Uterus (tissue), 4 donors: ENCODE data around the gene CEP83. TPM values are rescaled to one million over a fixed set of nuclear protein-coding genes. Genes with fewer than 3 reads are reported as not detected.

Source experiments
- DNase-seq, 2 donors: peaks; one replicate each; pipeline ENCODE4 v3.0.0-alpha.2; 2019 to 2020
- H3K27ac ChIP-seq, 2 donors: fragments of 200-600 bp; sonication (generic); 1 replicate in 1 of 2; 2 replicates in 1 of 2; pipeline ENCODE4 v1.5.1; 2016 to 2018
- H3K27me3 ChIP-seq, 2 donors: fragments of 200-600 bp; sonication (generic); one replicate each; pipeline ENCODE4 v1.5.1; 2018 to 2019; ENCODE audit warnings: control low read depth in 1 of 2
- H3K36me3 ChIP-seq, 2 donors: fragments of 200-600 bp; sonication (generic); one replicate each; pipeline ENCODE4 v1.5.1; 2019; ENCODE audit warnings: control low read depth in 1 of 2
- H3K4me1 ChIP-seq, 2 donors: fragments of 200-600 bp; sonication (generic); one replicate each; pipeline ENCODE4 v1.5.1; 2018 to 2019; ENCODE audit warnings: control low read depth in 1 of 2
- H3K4me3 ChIP-seq, 2 donors: fragments of 200-600 bp; sonication (generic); 1 replicate in 1 of 2; 2 replicates in 1 of 2; pipeline ENCODE4 v1.5.1; 2018 to 2019; ENCODE audit warnings: mild to moderate bottlenecking in 1 of 2
- H3K9me3 ChIP-seq, 2 donors: fragments of 200-600 bp; sonication (generic); one replicate each; pipeline ENCODE4 v1.5.1; 2019; ENCODE audit warnings: control low read depth in 1 of 2
- CTCF ChIP-seq, 4 experiments: fragments of 200-600 bp in 2 of 4; fragments of 450-650 bp in 2 of 4; sonication (generic) in 2 of 4; IDR thresholded peaks; one replicate each; pipeline ENCODE4 v1.5.1; 2016 to 2019; ENCODE audit warnings: antibody characterized with exemption in 4 of 4, mild to moderate bottlenecking in 2 of 4, moderate library complexity in 1 of 4
- POLR2A ChIP-seq, 2 donors: fragments of 450-650 bp; IDR thresholded peaks; one replicate each; pipeline ENCODE4 v1.6.1; 2016; ENCODE audit warnings: antibody characterized with exemption in 2 of 2, mild to moderate bottlenecking in 1 of 2, moderate library complexity in 1 of 2
- intact Hi-C: fragments of 100-400 bp; cut with DNase I; formaldehyde crosslinking; loops from one replicate; pipeline ENCODE4 v1.15.1; 2023; ENCODE audit warnings: low total_unique reads
- total RNA-seq, 4 donors: library from RNA; depleted of rRNA in 3 of 4; stranded (reverse); fragments of >200 nt in 3 of 4; gene quantifications; one replicate each; pipeline versions ENCODE4 v1.1.0 to v1.2.4, GENCODE V29; 2014 to 2023
- donor health status: DM: yes; HTN: yes; CAD: no.

Gene CEP83
- total RNA-seq, 4 donors from 2014 or later, result 14.7 to 40.7 (median 33.2) TPM

DNA sequence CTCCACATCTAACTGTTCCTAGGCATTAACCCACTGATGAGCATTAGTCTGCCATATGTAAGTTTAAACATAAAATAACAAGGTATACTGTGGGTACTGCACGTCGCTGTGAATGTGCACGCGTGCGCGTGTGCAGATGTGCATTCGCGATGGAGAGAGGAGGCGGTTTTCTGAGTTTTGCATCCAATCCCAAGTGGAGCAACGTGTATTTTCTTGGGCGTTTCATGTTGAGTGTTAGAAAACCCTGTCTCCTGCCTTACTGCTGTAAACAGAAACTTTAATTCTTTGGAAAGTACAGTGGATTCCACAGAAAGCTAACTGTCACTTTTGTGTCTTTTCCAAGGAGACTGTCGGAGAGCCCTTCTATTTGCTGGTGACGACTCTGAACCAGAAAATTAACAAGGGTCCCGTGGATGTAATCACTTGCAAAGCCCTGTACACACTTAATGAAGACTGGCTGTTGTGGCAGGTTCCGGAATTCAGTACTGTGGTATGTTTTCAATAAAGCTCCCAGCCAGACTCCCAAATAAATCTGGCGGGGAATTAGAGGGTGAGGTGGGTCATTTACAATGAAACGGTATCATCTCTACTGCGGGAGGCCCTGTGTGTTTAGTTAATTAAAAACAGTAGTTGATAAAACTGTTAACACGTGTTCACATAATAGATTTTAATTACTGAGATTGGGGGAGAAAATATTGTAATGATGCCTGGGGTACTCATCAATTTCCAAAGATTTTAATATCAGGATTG is 194.8 kb downstream of the CEP83 start:
- H3K27ac ChIP-seq, result peak overlapping the region; percentile 9 to 83
- no peak overlapping the region for H3K4me3 ChIP-seq
- intact Hi-C loops, result no loop called here
- peaks cover 0 to 8% of the 10 kb centered on the region in 2 donors for H3K4me1 ChIP-seq
- TF ChIP-seq CTCF (IDR thresholded peaks at IDR 0.05) (no peak), POLR2A (IDR thresholded peaks at IDR 0.05) (no peak)
- no peak for DNase-seq
- H3K27me3 ChIP-seq, result no peaks in the 10 kb centered on the region
- no peaks in the 10 kb centered on the region for H3K9me3 ChIP-seq
- no peaks in the 10 kb centered on the region for H3K36me3 ChIP-seq

DNA sequence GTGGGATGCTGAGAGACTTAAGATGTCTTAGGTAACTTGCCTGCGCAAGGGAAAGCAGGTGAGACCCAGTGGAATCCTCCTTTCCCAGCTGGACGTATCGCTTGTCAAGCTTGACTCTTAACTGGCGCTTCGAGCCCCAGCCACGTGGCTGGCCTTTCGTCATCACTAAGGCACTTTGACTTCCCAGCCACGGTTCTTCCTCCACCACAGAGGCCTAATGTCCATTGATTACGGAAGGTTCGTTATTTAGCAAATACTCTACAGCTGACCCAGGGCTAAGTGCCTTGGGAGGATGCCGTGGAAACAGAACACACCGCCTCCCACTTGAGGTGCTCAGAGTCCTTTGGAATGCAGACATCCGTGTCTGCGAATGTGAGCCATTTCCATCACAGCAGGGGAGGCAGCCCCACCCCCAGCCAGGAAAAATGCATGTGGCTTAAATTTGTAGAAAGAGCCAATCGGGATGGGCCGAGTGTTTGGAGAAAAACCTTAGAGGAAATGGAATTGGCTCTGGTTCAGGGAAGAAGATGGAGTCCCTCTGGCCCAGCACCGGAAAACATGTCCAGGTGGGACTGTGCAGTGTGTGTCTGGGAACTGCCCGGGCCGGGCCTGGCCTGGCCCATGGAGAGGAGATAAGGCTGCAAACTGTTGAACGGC is 195.6 kb downstream of the CEP83 start:
- H3K27ac ChIP-seq, result peak overlapping the region; percentile 91 to 98
- intact Hi-C loops, result no loop called here

DNA sequence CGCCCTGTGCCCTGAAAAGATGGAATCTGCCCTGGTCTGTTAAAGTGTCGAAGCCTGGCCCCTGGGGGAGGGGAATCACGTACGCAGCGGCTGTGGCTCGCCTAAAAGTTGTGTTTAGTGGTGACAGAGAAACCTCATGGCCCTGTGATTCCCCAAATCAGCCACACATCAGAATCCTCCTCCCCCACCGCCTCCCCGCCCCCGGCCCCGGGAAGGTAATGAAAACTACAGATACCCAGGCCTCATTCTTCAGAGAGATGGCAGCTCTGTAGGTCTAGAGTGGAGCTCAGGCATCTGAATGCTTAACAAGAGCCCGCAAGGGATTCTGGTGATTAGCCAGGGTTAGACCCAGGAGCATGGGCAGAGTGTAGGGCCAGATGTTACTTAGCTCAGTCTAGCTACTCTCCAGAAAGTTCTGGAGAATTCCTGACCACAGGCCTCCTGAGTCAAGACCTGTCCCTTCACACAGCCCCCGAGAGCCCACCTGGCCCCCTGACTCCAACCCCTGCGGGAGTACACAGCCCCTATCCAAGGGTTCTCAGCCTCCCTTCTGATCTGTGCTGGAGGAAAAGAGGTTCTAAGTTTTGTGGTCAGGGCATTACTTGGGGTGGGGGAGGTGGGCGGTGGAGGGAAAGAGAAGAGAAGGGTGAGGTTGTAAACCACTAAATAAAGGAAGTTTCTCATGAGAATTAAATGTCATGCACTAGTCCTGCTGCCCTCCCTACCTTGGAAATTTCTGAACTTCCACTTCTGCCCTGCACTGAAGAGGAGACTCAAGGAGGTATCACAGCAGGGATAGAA is 196.5 kb downstream of the CEP83 start:
- Histone ChIP-seq H3K4me1 (peaks cover 0 to 8% of the 10 kb centered on the region in 2 donors), H3K4me3 (peak overlapping the region; percentile 52 to 61), H3K27me3 (no peaks in the 10 kb centered on the region), H3K36me3 (no peaks in the 10 kb centered on the region), H3K27ac (peak overlapping the region; percentile 91 to 98), H3K9me3 (no peaks in the 10 kb centered on the region)
- DNase-seq, result peak in 1 of 2 donors; percentile 28
- intact Hi-C loops, result no loop called here
- TF ChIP-seq POLR2A (IDR thresholded peaks at IDR 0.05) (no peak), CTCF (IDR thresholded peaks at IDR 0.05) (no peak)

More for the DNA sequence above, 195.6 kb downstream of the CEP83 start:
- DNase-seq, result peak in 1 of 2 donors; percentile 45
- no peaks in the 10 kb centered on the region for H3K9me3 ChIP-seq
- H3K4me1 ChIP-seq, result peaks cover 0 to 8% of the 10 kb centered on the region in 2 donors
- no peaks in the 10 kb centered on the region for H3K27me3 ChIP-seq
- no peak overlapping the region for H3K4me3 ChIP-seq
- no peak for TF ChIP-seq CTCF (IDR thresholded peaks at IDR 0.05)
- no peak for TF ChIP-seq POLR2A (IDR thresholded peaks at IDR 0.05)
- no peaks in the 10 kb centered on the region for H3K36me3 ChIP-seq

DNA sequence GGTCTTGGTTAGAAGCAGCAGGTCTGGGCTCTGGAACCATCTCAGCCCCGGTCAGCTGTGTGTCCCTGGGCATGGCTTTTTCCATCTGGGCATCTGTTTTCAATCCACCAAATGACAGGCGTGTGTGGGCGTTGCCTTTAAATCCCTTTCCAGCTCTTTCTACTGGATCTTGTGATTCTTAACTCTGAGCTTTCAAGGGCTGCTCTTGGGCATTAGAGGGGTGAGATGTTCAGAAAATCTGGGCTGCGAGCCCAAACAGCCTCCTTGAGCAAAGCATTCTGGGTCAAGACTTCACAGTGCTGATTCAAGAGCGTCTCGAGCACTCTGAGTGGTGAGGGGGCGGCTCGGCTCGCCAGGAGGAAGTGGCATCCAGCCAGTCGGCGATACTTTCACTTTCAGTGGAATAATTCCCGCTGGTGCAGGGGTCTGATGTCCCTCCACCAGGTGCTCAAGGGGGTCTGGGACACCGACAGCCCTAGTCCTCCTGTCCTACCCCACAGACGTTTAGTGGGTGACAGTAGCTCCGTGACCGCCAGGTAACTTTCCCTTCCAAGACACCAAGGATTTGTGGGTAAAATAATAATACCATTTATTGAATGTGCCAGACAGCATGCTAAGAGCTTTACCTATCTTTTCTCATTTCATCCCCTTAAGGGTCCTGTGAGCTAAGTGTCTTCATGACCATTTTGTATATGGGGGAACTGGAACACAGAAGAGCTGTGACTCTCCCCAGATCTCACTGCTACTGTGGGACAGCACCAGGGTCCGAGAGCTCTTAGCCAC is 197.2 kb downstream of the CEP83 start:
- Histone ChIP-seq H3K4me3 (peak overlapping the region; percentile 52 to 61), H3K36me3 (no peaks in the 10 kb centered on the region), H3K4me1 (peaks cover 0 to 1% of the 10 kb centered on the region in 2 donors), H3K27ac (peak overlapping the region; percentile 91 to 98), H3K9me3 (no peaks in the 10 kb centered on the region), H3K27me3 (no peaks in the 10 kb centered on the region)
- peak; percentile 18 to 31 for TF ChIP-seq POLR2A (IDR thresholded peaks at IDR 0.05)
- no peak for TF ChIP-seq CTCF (IDR thresholded peaks at IDR 0.05)
- intact Hi-C loops, result no loop called here
- DNase-seq, result peak; percentile 91 to 94
